Neural cell (in vitro differentiated cells): Measurements from ENCODE around the gene SUGCT. TPM values are rescaled to one million over a fixed set of nuclear protein-coding genes. Genes with fewer than 3 reads are reported as not detected.
"Not testable (repeated sequence)": the region's sequence is repeated elsewhere in the genome, so short reads cannot be mapped to it uniquely, and the experiment has no call there.

ENCODE experiments used
- H2AFZ ChIP-seq: fragments of 200-600, 300-800 bp; sonication (generic), shearing (Covaris generic); 2 replicates; pipeline ENCODE4 v1.6.0; 2014; ENCODE audit warnings: low read depth, mild to moderate bottlenecking, antibody characterized with exemption, low read length, moderate library complexity
- H3F3A ChIP-seq: fragments of 200-600 bp; shearing (Covaris generic); 2 replicates; pipeline ENCODE4 v1.6.1; 2016; ENCODE audit warnings: mild to moderate bottlenecking, moderate library complexity, mixed read lengths, antibody characterized with exemption, low read length; ENCODE audit not compliant: insufficient read depth, poor library complexity, severe bottlenecking
- H3K27ac ChIP-seq: fragments of 200-600, 300-800 bp; sonication (generic), shearing (Covaris generic); 2 replicates; pipeline ENCODE4 v1.5.1; 2014; ENCODE audit warnings: mild to moderate bottlenecking, low read length, moderate library complexity
- H3K27me3 ChIP-seq: fragments of 300-800, 200-600 bp; sonication (generic), shearing (Covaris generic); 2 replicates; pipeline ENCODE4 v1.6.0; 2014; ENCODE audit warnings: mild to moderate bottlenecking, low read depth, low read length, moderate library complexity; ENCODE audit not compliant: insufficient read depth
- H3K36me3 ChIP-seq: fragments of 300-800, 200-600 bp; sonication (generic), shearing (Covaris generic); 2 replicates; pipeline ENCODE4 v1.5.1; 2014; ENCODE audit warnings: mild to moderate bottlenecking, antibody characterized with exemption, low read length, moderate library complexity; ENCODE audit not compliant: insufficient read depth
- H3K4me2 ChIP-seq: fragments of 300-800, 200-600 bp; sonication (generic), shearing (Covaris generic); 2 replicates; pipeline ENCODE4 v1.6.0; 2014; ENCODE audit warnings: mild to moderate bottlenecking, low read length
- H3K4me3 ChIP-seq: fragments of 300-800, 200-600 bp; sonication (generic), shearing (Covaris generic); 2 replicates; pipeline ENCODE4 v1.5.1; 2014; ENCODE audit warnings: mild to moderate bottlenecking, low read length, moderate library complexity
- H3K79me2 ChIP-seq: fragments of 200-600 bp; shearing (Covaris generic); replicated peaks from 2 replicates; pipeline ENCODE4 v1.6.0; 2014; ENCODE audit warnings: mild to moderate bottlenecking, low read length, moderate library complexity; ENCODE audit not compliant: insufficient read depth
- H3K9ac ChIP-seq: fragments of 300-800, 200-600 bp; sonication (generic), shearing (Covaris generic); 2 replicates; pipeline ENCODE4 v1.6.1; 2016; ENCODE audit warnings: mild to moderate bottlenecking, low read length, mixed read lengths
- H3K9me2 ChIP-seq: fragments of 200-600 bp; shearing (Covaris generic); 2 replicates; pipeline ENCODE4 v1.6.1; 2016; ENCODE audit warnings: mild to moderate bottlenecking, low read length, mixed read lengths; ENCODE audit not compliant: insufficient read depth
- H3K9me3 ChIP-seq: fragments of 200-600, 300-800 bp; sonication (generic), shearing (Covaris generic); 2 replicates; pipeline ENCODE4 v1.6.1; 2016; ENCODE audit warnings: mild to moderate bottlenecking, mixed run types, low read length, moderate library complexity, mixed read lengths
- H4K20me1 ChIP-seq: fragments of 200-600 bp; shearing (Covaris generic); 2 replicates; pipeline ENCODE4 v1.6.1; 2016; ENCODE audit warnings: mild to moderate bottlenecking, mixed run types; ENCODE audit not compliant: insufficient read depth
- CTCF ChIP-seq: fragments of 450-650 bp; IDR thresholded peaks from 2 replicates; pipeline ENCODE4 v1.5.1; 2014; ENCODE audit warnings: antibody characterized with exemption, mild to moderate bottlenecking, moderate library complexity; ENCODE audit not compliant: poor library complexity, severe bottlenecking
- EP300 ChIP-seq: fragments of 450-650 bp; conservative IDR thresholded peaks from 2 replicates; pipeline ENCODE4 v1.6.1; 2014; ENCODE audit warnings: antibody characterized with exemption, mild to moderate bottlenecking, moderate library complexity; ENCODE audit not compliant: poor library complexity, severe bottlenecking
- EZH2 ChIP-seq: fragments of 200-600, 300-800 bp; shearing (Covaris generic), sonication (generic); IDR thresholded peaks from 2 replicates; pipeline ENCODE4 v1.6.1; 2014; ENCODE audit warnings: antibody characterized with exemption, low read length, borderline replicate concordance, mild to moderate bottlenecking; ENCODE audit not compliant: insufficient read depth, poor library complexity, severe bottlenecking
- MXI1 ChIP-seq: fragments of 450-650 bp; conservative IDR thresholded peaks from 2 replicates; pipeline ENCODE4 v1.6.1; 2014; ENCODE audit warnings: antibody characterized with exemption, mild to moderate bottlenecking; ENCODE audit not compliant: poor library complexity, severe bottlenecking
- POLR2AphosphoS5 ChIP-seq: IDR thresholded peaks from 2 replicates; pipeline ENCODE4 v1.6.1; 2012
- RAD21 ChIP-seq: fragments of 450-650 bp; conservative IDR thresholded peaks from 2 replicates; pipeline ENCODE4 v1.6.1; 2014; ENCODE audit warnings: antibody characterized with exemption, mild to moderate bottlenecking, moderate library complexity
- REST ChIP-seq: IDR thresholded peaks from 2 replicates; pipeline ENCODE4 v1.6.1; 2012; ENCODE audit warnings: borderline replicate concordance
- SMC3 ChIP-seq: fragments of 450-650 bp; conservative IDR thresholded peaks from 2 replicates; pipeline ENCODE4 v1.6.1; 2014; ENCODE audit warnings: antibody characterized with exemption, mild to moderate bottlenecking, moderate library complexity; ENCODE audit not compliant: poor library complexity
- TAF1 ChIP-seq: IDR thresholded peaks from 2 replicates; pipeline ENCODE4 v1.6.1; 2012; ENCODE audit warnings: low read depth
- polyA plus RNA-seq: library from polyadenylated mRNA; depleted of rRNA; stranded (reverse); fragments of >200 nt; gene quantifications from 2 replicates; pipeline ENCODE4 v1.2.3, GENCODE V29; 2014

SUGCT gene
- polyA plus RNA-seq, 1 donor from 2014 or later, result not detected

DNA sequence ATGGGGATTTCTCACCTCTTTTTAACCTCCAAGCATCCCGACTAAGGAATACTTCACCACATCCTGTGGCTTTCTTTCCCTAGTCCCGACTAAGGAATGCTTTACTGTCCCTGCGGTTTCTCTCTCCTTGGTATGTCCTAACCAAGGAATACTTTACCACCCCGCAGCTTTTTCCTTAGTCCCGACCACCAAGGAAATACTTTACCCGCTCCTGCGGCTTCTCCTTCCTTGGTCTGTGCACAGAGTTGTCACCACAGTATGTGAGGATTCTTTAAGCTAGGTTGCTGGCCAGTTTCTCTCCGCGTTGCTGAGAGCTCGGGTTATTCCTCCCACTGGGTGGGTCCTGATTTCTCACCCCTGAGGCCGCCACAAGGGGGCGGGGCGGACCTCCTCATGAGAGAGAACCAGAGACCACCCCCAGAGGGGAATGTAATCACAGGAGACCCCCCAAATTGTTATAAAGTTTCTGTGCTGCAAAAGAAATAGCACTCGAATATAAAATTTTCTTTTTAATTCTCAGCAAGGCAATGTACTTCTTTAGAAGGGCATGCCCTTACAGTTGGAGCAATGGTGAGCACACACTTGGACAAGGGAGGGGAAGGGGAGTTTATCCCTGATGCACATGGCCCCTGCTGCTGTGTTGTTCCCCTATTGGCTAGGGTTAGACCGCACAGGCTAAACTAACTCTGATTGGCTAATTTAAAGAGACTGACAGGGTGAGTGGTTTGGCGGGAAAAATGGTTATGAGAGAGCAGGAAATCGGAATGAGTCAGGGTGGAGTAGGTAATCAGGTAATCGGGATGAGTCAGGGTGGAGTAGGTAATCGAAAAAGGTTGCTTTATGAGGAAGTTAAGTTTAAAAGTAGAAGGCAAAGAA lies 12.8 kb downstream of the SUGCT start (continued):
- no peak for TF ChIP-seq EP300

DNA sequence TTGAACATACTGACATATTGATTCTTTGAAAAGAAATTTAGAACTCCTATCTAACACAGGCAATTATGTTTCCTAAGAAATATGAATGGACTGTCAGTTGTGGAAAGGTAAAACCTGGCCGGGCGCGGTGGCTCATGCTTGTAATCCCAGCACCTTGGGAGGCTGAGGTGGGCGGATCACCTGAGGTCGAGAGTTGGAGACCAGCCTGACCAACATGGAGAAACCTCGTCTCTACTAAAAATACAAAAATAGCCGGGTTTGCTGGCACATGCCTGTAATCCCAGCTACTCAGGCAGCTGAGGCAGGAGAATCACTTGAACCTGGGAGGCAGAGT lies 13.4 kb downstream of the SUGCT start:
- H3K27me3 ChIP-seq, H3K9me3 ChIP-seq, H3K4me2 ChIP-seq, H3K36me3 ChIP-seq, H3F3A ChIP-seq, H4K20me1 ChIP-seq, H3K9ac ChIP-seq, H3K4me3 ChIP-seq, H3K9me2 ChIP-seq, H3K27ac ChIP-seq, H3K79me2 ChIP-seq, H2AFZ ChIP-seq: not testable (repeated sequence)

GRCh38 chr7:40148671-40149070 lies 13.9 kb downstream of the SUGCT start:
- no peak overlapping the region for H2AFZ ChIP-seq
- H3K27me3 ChIP-seq, result no peaks in the 10 kb centered on the region
- H3K4me3 ChIP-seq, result no peak overlapping the region
- no peaks in the 10 kb centered on the region for H3K9me2 ChIP-seq
- no peaks in the 10 kb centered on the region for H3K9me3 ChIP-seq
- TF ChIP-seq MXI1, result no peak
- TF ChIP-seq POLR2AphosphoS5, result no peak
- TF ChIP-seq CTCF, result no peak
- TF ChIP-seq SMC3, result no peak
- no peak for TF ChIP-seq EZH2
- no peak overlapping the region for H3K9ac ChIP-seq
- H3K79me2 ChIP-seq, result no peaks in the 10 kb centered on the region
- no peak overlapping the region for H3K27ac ChIP-seq
- no peak overlapping the region for H3K4me2 ChIP-seq
- H3F3A ChIP-seq, result no peaks in the 10 kb centered on the region
- H4K20me1 ChIP-seq, result no peaks in the 10 kb centered on the region
- H3K36me3 ChIP-seq, result no peaks in the 10 kb centered on the region

DNA sequence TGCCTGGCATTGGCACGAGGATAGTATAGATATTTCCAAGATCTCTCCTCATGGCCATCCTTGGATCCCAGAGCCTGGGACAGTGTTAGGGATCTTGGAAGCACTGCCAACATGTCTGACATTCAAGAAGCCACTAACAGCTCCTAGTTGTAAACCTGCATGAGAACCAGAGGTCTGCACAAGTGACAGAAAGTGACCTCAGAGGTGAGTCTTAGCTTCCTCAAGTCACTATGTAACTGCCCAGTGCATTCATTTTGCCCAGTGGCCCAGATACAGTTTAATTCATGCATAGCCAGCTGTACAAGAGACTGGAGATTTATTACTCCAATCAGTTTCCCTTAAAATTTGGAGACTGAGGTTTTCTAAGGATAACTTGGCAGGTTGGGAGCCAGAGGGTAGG lies 16.7 kb downstream of the SUGCT start:
- no peak overlapping the region for H3K27ac ChIP-seq
- H4K20me1 ChIP-seq, result no peaks in the 10 kb centered on the region
- no peak overlapping the region for H2AFZ ChIP-seq
- H3K36me3 ChIP-seq, result no peaks in the 10 kb centered on the region
- TF ChIP-seq EP300 (no peak), EZH2 (no peak), POLR2AphosphoS5 (no peak), CTCF (no peak), REST (no peak), TAF1 (no peak), SMC3 (no peak), MXI1 (no peak), RAD21 (no peak)
- H3F3A ChIP-seq, result no peaks in the 10 kb centered on the region
- H3K4me2 ChIP-seq, result no peak overlapping the region
- H3K9me2 ChIP-seq, result no peaks in the 10 kb centered on the region
- H3K9me3 ChIP-seq, result no peaks in the 10 kb centered on the region
- H3K79me2 ChIP-seq, result no peaks in the 10 kb centered on the region
- H3K4me3 ChIP-seq, result no peak overlapping the region
- H3K9ac ChIP-seq, result no peak overlapping the region
- no peaks in the 10 kb centered on the region for H3K27me3 ChIP-seq
